HuH-7.5 (cell line): ENCODE results near the gene IL31.
A peak's percentile ranks its signal among the peaks of the same experiment; 100 is the strongest.

Experiments
- DNase-seq: peaks from one replicate; pipeline ENCODE4 v3.0.0; 2011; ENCODE audit warnings: low spot score

The IL31 gene

DNA sequence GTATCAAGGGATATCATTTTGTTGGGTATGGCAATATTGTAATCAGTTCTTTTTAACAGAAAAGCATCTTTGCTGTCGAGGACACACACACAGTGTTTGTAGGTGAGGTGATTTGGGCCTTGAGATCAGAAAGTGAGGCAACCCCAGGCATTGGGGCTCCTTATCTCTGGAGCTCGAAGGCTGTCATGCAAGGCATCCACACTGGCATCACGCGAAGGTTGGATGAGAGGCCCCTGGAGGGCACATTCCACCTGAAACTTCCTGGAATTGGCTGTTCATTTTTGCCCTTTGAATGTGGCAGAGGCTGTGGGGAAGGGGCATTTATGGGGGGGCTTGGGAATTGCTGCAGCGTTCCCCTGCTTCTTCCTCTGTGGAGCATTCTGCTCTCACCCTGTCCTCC, 45.5 kb downstream of the IL31 start:
- no peak for DNase-seq

DNA sequence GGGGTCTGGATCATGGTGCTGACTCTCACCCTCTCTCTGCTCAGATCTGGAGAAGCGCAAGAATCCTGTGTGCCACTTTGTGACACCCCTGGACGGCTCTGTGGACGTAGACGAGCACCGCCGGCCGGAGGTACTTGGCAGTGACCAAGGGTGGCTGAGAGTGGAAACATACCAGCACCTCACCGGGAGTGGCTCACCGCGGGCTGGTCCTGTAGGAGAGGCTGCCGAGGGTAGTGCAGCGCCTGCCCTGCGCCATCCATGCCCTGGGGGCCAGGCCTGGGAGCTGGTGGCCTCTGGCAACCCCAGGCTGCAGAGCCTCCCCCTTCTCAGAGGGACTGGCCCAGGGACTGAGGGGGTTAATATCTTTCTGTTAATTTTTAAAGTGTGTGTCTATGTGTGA, 46.2 kb downstream of the IL31 start:
- DNase-seq, result no peak

DNA sequence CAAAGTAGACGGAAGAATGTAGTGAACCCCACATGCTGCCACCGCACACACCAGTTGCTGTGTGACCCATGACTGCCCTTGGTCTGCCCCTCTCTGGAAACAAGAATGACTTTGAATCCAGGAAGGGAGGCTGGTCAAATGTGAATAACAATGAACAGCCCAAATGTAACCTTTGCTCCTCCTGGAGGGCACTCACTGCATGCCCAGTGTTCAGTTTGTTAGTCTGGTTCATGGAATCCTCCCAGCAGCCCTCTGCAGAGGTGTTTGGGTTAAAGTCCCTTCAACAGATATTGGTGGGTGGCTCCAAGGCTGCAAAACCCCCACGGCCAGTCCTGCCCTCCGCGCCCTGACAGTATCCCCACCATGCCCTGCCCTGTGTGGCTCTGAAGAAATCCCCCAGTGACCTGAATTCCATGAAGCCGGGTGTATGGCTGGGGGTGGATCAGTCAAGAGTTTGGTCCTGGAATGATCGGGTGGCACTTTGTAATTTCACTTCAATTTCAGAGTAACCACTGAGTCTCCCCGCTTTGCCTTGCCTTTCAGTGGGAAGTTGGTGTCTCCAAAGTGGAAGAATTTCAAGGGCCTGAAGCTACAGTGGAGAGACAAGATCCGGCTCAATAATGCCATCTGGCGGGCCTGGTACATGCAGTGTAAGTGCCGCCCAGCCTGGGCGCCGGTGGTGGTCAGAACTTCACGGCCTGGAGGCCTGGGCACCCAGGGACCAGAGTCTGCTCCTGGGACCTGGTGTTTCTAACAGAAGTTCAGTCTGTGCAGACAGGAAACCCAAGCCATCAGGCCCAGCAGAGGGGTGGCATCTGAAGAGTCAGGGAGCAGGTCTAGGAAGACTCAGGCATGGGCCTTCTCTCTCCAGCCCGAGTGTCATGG, 47.1 kb downstream of the IL31 start:
- DNase-seq, result no peak

DNA sequence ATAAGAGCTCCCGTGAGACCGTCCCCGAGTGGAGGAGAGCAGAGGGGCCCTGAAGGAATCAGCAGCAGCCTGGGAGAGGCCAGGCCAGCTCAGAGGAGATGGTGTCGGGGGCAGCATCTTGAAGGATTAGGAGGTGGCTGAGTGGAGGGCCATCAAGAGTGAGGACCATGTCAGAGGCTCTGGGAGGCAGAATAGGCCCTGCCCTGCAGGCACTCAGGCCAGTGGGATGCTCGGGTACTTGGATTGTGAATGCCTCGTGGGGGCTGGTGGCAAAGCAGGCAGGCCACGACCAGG, 47.7 kb downstream of the IL31 start:
- DNase-seq, result no peak

DNA sequence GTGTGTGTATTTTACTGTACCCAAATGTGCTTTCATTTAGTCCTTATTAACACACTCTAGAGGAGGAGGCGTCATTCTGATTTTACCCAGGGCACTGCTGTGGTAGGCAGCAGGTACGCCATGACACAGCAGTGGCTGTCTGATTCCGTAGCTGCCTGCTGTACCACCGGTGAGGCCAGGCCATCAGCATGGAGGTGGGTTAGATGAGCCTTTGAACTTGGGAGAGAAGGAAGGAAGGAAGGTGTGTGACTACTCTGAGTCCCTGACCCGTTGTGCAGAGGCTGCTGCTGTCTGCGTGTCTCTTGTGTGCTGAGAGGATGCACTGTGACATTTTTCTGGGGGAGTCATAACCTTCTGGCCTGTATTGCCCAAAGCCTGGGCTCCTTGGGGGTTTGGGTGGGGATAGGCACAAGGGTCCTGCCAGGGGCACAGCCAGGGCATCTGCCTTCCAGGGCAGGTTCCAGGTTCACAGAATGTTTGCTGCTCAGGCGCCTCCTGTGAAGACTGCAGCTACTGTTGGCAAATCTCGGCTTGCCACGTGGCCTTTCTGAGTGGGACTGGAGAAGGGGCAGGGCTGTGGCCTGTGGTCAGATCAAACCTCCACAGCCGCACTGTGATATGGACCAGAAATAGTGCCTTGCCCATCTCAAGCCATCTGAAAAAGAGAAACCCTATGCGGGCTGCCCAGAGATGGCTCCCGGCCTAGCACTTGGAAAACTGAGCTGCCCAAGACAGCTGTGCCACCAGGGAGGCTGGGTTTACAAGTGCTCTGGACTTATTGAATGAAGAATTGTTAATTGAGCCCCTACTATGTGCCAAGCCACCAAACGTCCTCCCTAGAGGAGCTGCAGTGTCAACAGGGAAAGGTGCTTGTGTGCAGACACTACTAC, 48.3 kb downstream of the IL31 start:
- no peak for DNase-seq

DNA sequence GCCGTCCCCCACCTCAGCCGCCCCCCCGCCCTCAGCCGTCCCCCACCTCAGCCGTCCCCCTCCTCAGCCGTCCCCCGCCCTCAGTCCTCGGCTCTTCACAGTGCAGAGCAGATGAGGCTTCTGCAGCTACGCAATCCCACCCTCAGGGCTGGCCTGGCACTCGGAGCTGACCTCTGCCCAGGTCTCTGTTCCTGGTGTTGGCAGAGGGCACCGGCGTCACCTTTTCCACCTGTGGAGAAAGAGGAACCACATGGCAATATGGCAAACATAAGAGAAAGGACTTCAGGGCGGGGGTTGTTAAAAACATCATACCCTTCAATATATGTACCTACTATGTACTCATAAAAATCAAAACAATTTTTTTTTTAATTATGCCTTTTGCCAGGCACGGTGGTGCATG, 49.7 kb downstream of the IL31 start:
- DNase-seq, result no peak

DNA sequence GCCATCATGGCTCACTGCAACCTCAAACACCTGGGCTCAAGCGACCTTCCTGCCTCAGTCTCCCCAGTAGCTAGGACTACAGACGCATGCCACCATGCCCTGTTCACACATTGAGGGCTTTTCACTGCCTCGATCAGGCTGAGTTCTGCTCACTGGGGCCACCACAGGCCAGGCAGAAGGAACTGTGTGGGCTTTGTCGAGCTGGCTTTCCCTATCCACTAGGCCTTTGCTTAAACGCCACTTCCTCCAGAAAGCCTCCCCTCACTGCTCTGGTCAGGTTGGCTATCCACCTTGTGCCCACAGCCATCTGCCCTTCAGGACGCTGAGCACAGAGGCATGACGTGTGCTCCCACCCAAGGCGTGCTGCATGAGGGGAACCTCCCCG, 50.3 kb downstream of the IL31 start:
- DNase-seq, result no peak

DNA sequence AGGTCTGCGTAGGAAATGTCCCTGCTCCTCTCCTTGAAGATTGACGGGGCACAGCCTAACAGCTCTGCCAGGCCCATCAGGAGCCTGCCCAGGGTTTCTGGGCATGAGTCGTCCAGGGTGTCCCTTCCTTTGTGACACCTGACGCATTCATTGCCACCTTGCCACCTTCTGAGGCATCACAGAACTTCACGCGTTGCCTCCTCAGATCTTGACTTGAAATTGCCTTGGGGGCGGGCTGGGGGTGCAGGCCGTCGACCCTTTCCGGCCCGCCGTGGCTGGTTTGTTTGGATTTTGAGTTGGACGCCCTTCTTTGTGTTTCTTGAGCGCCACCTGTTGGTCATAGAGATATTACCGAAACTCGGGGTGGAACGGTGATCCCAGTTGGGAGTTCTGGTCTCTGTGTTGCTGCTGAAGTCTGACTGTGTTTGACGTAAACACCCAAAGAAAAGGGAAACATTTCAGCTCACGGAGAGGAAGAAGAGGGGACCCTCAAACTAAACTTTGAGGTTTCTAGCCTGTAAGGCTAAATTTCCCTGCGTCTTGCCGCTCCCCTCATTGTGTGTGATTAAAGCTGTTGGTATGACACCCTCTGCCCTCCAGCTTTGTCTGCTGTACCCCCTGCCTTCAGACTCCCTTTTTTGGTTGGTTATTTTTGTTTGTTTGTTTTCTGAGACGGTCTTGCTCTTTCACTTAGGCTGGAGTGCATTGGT, 50.8 kb downstream of the IL31 start:
- peak; percentile 70 for DNase-seq
